ENCODE results near the gene CHST12.
"Not testable (repeated sequence)": the region's sequence is repeated elsewhere in the genome, so short reads cannot be mapped to it uniquely, and the experiment has no call there.

CHST12 gene

DNA sequence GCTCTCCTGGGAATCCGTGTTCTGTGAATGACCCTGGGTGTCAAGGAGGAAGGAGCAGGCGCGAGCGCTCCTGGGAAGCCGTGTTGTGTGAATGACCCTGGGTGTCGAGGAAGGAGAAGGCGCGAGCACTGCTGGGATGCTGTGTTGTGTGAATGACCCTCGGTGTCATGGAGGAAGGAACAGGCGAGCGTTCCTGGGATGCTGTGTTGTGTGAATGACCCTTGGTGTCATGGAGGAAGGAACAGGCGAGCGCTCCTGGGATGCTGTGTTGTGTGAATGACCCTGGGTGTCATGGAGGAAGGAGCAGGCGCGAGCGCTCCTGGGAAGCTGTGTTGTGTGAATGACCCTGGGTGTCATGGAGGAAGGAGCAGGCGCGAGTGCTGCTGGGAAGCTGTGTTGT lies 25.3 kb upstream of the CHST12 start:
- DNase-seq (ENCODE audit: low read depth), result not testable (repeated sequence)

- no peak for DNase-seq (ENCODE audit: low read depth)
These were observed 24.2 kb upstream of the CHST12 start for GRCh38 chr7:2379161-2379560.

GRCh38 chr7:2379821-2380450 lies 23.5 kb upstream of the CHST12 start:
- no peak for DNase-seq (ENCODE audit: low read depth)

DNA sequence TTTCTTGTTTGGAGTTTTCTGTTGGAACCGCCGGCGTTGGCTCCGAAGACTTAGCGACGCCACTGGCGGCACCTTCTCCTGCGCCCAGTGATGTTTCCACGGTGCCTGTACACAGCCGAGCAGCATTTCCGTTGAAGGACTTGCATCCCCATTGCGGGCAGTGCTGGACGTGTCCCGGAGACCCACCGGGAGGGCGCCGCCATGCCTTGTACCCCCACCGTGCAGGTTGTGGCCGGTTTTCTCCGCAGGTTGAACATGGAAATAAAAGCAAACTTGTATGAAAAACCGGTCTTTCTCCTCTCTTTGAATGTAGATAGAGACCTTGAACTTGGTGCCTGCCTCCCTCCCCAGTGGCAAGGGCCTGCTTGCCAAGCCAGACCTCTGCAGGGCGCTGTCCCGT lies 22.9 kb upstream of the CHST12 start:
- DNase-seq (ENCODE audit: low read depth), result no peak

- DNase-seq (ENCODE audit: low read depth), result no peak
These were observed 22.2 kb upstream of the CHST12 start for GRCh38 chr7:2381227-2381626.

- DNase-seq (ENCODE audit: low read depth), result no peak
These were observed 21.4 kb upstream of the CHST12 start for GRCh38 chr7:2381881-2382509.

GRCh38 chr7:2383543-2384274 lies 19.7 kb upstream of the CHST12 start:
- DNase-seq (ENCODE audit: low read depth), result no peak

DNA sequence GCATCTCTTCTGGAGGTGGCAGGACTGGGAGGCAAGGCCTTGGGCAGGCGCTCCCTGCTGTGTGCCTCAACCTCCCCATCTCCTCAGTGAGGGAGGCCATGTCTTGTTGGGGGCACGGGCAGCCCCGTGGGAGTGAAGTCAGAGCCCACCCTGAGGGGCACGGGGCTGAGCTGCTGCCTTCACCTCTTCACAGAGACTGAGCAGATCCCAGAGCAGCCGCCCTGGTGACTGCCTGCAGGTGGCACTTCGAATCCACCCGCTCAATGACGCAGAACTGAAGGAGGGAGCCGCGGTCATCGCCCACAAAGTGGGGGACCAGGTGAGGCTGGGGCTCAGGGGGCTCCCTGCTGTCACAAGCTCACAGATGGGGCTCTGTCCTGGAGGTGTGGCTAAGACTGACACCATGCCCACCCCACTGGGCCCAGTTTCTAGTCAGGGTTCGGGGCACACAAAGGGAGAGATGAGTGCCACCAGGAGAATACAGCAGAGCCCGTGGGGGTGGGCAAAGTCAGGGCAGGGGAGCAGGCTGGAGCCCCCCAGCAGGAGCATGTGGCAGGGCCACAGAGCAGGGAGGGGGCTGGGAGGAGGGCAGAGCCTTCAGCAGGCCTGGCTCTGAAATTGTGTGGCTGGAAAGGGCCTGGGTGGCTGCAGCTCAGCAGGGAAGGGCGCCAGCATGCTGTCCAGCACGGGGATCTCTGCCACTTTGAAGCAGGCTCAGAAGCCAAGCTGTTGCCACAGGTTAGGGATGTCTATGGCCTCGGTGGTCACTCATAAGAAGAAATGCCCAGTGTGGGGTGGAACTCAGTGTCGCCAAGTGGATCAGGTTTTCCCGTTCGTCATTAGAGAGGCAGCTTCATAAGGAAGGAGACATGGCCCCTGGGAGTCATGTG lies 18.8 kb upstream of the CHST12 start:
- DNase-seq (ENCODE audit: low read depth), result no peak

DNA sequence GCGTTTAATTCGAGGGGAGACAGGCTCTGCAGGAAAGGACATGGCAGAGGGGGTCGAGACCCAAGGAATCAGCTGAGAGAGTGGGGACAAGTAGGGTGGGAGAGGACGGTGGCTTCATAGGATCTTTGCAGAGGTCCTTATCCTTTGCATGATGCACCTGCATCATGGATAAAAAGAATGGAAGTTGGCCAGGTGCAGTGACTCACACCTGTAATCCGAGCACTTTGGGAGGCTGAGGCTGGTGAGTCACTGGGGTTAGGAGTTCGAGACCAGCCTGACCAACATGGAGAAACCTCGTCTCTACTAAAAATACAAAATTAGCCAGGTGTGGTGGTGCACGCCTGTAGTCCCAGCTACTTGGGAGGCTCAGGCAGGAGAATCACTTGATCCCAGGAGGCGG lies 17.3 kb upstream of the CHST12 start:
- DNase-seq (ENCODE audit: low read depth), result not testable (repeated sequence)

- no peak for DNase-seq (ENCODE audit: low read depth)
These were observed 16.3 kb upstream of the CHST12 start for GRCh38 chr7:2386964-2387669.

DNA sequence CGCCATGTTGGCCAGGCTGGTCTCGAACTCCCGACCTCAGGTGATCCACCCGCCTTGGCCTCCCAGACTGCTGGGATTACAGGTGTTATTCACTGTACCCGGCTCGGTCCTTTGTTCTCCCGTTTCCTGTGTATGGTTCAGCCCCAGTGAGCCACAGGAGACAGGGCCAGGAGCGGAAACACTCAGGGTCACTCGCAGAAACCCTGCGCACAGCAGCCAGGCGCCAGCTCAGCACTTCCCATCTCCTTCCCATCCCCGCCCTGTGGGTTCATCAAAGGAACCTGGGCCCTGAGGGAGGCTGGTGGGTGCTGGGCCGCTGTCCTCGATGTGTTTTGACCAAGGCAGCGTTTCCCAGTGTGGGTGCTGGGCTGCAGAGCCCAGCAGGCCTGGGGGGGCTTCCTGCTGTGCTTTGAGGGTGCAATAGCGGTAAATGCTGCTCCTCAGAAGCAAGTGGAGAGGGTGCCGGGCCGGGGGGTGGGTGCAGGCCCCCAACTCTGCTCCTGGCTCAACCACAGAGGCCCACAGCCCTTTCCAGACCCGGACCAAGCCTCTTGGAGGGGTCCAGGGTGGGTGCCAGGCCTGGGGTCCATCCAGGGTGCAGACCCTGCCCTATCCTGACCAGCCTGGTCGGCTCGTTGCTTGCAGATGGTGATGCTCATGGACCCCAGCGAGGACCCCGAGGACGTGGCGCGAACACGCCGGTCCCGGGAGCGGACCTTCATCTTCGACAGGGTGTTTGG lies 15.3 kb upstream of the CHST12 start:
- DNase-seq (ENCODE audit: low read depth), result no peak

DNA sequence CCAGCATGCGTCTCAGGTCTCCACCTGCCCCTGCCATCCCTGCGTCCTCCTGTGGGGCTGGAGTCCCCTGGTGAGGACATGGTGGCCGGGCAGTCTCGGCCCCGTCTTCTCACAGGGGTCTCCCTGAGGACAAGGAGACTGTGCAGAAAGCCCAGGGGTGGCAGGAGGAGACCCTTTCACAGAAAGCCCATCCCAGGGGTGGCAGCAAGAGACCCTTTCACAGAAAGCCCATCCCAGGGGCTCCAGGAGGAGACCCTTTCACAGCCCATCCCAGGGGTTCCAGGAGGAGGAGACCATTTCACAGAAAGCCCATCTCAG lies 14.8 kb upstream of the CHST12 start:
- DNase-seq (ENCODE audit: low read depth), result no peak

- not testable (repeated sequence) for DNase-seq (ENCODE audit: low read depth)
These were observed 13.2 kb upstream of the CHST12 start for GRCh38 chr7:2390020-2390816.

DNA sequence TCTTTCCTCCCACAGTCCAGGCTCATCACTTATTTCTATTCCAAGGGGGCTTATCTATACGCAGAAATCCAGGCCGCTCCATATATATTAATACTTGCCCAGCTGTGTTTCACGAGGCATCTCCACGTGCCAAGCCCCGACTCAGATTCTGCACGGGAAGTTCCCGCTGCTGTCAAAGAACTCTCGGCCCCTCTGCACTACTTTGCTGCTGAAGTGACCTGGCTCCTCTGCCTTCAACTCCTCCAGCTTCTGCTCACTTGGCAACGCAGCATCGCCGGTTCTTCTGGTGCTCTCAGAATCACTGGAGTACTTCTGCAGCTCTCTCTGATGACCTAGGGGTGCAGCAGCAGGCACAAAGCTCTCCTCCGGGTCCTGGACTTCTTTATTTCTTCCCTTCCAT lies 9.7 kb upstream of the CHST12 start:
- no peak for DNase-seq (ENCODE audit: low read depth)

DNA sequence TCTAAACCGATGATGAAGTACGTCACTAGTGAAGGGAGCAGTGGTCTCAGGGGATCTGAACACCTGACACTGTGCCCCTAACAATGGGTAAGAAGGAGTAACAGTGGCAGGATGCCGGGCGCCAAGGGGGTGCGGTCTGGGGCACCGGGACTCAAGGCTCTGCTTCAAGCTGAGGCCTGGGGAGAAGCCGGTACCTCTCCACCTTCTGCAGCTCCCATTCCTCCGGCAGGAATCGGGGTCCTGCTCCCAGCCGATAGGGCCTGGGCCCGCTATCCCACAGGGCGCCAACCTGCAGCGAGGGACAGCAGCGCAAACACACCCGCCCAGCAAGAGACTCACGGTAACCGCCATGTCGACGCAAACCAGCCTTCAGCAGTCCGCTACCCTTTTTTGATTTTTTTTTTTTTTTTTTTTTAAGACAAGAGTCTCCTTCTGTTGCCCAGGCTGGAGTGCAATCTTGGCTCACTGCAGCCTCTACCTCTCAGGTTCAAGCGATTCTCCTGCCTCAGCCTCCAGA lies 8.8 kb upstream of the CHST12 start:
- DNase-seq (ENCODE audit: low read depth), result no peak

DNA sequence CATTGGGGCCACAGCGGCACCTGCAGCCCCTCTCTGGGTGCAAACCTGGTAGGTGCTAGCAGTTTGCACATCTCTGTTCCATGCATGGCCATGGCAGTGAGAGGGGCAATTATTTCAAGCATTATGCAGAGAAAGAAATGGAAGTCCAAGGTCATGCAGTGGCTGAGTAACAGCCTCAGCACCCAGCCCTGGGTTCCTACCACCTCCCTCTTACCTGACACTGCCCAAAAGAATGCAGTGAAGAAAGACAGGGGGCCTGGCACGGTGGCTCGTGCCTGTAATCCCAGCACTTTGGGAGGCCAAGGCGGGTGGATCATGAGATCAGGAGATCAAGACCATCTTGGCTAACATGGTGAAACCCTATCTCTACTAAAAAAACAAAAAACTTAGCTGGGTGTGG lies 4.9 kb upstream of the CHST12 start:
- no peak for DNase-seq (ENCODE audit: low read depth)

GRCh38 chr7:2399848-2400587 lies 3.4 kb upstream of the CHST12 start:
- DNase-seq (ENCODE audit: low read depth), result peak; percentile 88

- DNase-seq (ENCODE audit: low read depth), result no peak
These were observed 761 bp upstream of the CHST12 start for GRCh38 chr7:2402687-2403013.

Measured in fibroblast of the conjunctiva (primary cell).